HUES48 (cell line): Measurements from ENCODE around the gene HSD3B7.
A peak's percentile ranks its signal among the peaks of the same experiment; 100 is the strongest.

Experiments
- H3K27ac ChIP-seq: one replicate; pipeline ENCODE4 v1.7.0; 2013; ENCODE audit warnings: low read depth, low read length, inconsistent platforms
- H3K27me3 ChIP-seq: 2 replicates; pipeline ENCODE4 v1.6.1; 2013; ENCODE audit warnings: mild to moderate bottlenecking, low read length; ENCODE audit not compliant: control insufficient read depth, insufficient read depth
- H3K36me3 ChIP-seq: 2 replicates; pipeline ENCODE4 v1.6.1; 2013; ENCODE audit warnings: low read length; ENCODE audit not compliant: control insufficient read depth, insufficient read depth
- H3K4me1 ChIP-seq: 2 replicates; pipeline ENCODE4 v1.6.1; 2013; ENCODE audit warnings: mild to moderate bottlenecking, low read length; ENCODE audit not compliant: control insufficient read depth, insufficient read depth
- H3K4me3 ChIP-seq: 2 replicates; pipeline ENCODE4 v1.5.1; 2013; ENCODE audit warnings: mild to moderate bottlenecking, low read depth, low read length
- H3K9ac ChIP-seq: 2 replicates; pipeline ENCODE4 v1.6.1; 2013; ENCODE audit warnings: mild to moderate bottlenecking, low read depth, low read length, moderate library complexity
- H3K9me3 ChIP-seq: 2 replicates; pipeline ENCODE4 v1.6.1; 2013; ENCODE audit warnings: low read length; ENCODE audit not compliant: control insufficient read depth, insufficient read depth

The HSD3B7 gene

DNA sequence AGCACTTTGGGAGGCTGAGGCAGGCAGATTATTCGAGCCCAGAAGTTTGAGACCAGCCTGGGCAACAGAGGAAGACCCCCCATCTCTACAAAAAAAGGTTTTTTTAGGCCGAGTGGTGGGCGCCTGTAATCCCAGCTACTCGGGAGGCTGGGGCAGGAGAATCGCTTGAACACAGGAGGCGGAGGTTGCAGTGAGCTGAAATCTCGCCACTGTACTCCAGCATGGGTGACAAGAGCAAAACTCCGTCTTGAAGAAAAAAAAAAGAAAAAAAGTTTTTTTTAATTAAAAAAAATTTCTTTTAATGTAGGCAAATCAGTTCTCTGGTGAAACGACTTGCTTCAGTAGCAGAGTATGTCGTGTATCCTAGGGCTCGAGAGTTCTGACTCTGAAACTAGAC, 10.9 kb downstream of the HSD3B7 start:
- H3K4me3 ChIP-seq = peak overlapping the region; percentile 68; the same call in 1 of the 2 replicates
- peaks cover 3% of the 10 kb centered on the region; the same call in 1 of the 2 replicates for H3K36me3 ChIP-seq
- H3K4me1 ChIP-seq = peaks cover 18% of the 10 kb centered on the region
- H3K27me3 ChIP-seq = no peaks in the 10 kb centered on the region; the same call in 1 of the 2 replicates
- no peak overlapping the region for H3K9ac ChIP-seq
- H3K9me3 ChIP-seq = no peaks in the 10 kb centered on the region
- peak overlapping the region; percentile 26 for H3K27ac ChIP-seq

GRCh38 chr16:30996324-30996984, 11.4 kb downstream of the HSD3B7 start:
- H3K9me3 ChIP-seq = no peaks in the 10 kb centered on the region
- 0 out of 2 replicates have a peak overlapping the region, but pooled peaks have one; percentile 4 for H3K9ac ChIP-seq
- no peaks in the 10 kb centered on the region; the same call in 1 of the 2 replicates for H3K27me3 ChIP-seq
- H3K36me3 ChIP-seq = no peaks in the 10 kb centered on the region
- H3K4me3 ChIP-seq = peak overlapping the region; percentile 68
- H3K27ac ChIP-seq = peak overlapping the region; percentile 26
- peaks cover 18% of the 10 kb centered on the region for H3K4me1 ChIP-seq

DNA sequence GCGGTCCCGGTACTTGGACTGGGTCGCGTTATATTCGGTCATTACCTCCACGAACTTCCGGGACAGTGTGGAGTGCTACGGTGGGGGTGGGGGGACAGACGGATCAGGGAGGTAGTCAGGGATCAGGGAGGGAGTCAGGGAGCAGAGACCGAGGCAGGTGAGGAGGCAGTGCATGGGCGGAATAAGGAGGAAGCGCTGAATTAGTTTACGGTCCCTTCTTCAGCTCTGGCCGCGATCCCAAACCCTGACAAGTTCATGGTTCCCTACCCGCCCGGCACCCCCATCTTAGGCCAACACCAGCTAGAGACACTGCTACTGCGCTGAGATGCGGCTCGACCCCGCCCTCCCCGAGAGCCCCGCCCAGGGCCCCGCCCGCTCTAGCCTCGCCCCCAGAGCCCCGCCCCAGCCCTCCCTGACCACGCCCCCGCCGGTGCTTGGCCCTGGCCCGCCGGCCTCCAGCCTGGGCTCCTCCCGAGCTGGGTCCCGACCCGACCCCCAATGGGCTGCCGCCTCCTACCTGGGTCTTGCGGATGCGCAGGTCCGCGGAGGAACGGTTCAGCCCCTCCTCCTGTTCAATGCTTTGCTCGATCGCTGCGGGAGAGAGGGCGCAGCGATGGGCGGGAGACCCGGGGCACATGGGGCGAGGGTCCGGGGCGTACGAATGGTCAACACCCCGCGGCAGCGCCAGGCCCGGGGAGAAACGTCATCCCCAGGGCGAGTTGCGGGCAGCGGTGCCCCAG, 12.1 kb downstream of the HSD3B7 start:
- H3K27ac ChIP-seq = peak overlapping the region; percentile 26
- H3K4me1 ChIP-seq = peaks cover 18% of the 10 kb centered on the region
- H3K4me3 ChIP-seq = peak overlapping the region; percentile 68
- no peaks in the 10 kb centered on the region; the same call in 1 of the 2 replicates for H3K27me3 ChIP-seq
- H3K36me3 ChIP-seq = no peaks in the 10 kb centered on the region
- H3K9ac ChIP-seq = peak overlapping the region; percentile 4; the same call in 1 of the 2 replicates
- no peaks in the 10 kb centered on the region for H3K9me3 ChIP-seq

- Histone ChIP-seq H3K4me3 (peak overlapping the region; percentile 62), H3K27ac (peak overlapping the region; percentile 60), H3K27me3 (no peaks in the 10 kb centered on the region; the same call in 1 of the 2 replicates), H3K4me1 (peaks cover 18% of the 10 kb centered on the region), H3K36me3 (no peaks in the 10 kb centered on the region), H3K9me3 (no peaks in the 10 kb centered on the region), H3K9ac (peak overlapping the region; percentile 1; the same call in 1 of the 2 replicates)
These were observed 13.0 kb downstream of the HSD3B7 start for GRCh38 chr16:30997725-30998711.

GRCh38 chr16:30998852-30999761, 14.1 kb downstream of the HSD3B7 start:
- no peaks in the 10 kb centered on the region for H3K36me3 ChIP-seq
- H3K4me3 ChIP-seq = no peak overlapping the region
- peak overlapping the region; percentile 60 for H3K27ac ChIP-seq

GRCh38 chr16:31000671-31001382, 15.8 kb downstream of the HSD3B7 start:
- no peak overlapping the region for H3K4me3 ChIP-seq
- H3K36me3 ChIP-seq = no peaks in the 10 kb centered on the region
- H3K27ac ChIP-seq = no peak overlapping the region
- H3K9me3 ChIP-seq = no peaks in the 10 kb centered on the region
- no peak overlapping the region for H3K9ac ChIP-seq
- H3K4me1 ChIP-seq = peaks cover 18% of the 10 kb centered on the region
- no peaks in the 10 kb centered on the region; the same call in 1 of the 2 replicates for H3K27me3 ChIP-seq

More at GRCh38 chr16:30998852-30999761, 14.1 kb downstream of the HSD3B7 start:
- Histone ChIP-seq H3K9me3 (no peaks in the 10 kb centered on the region), H3K9ac (no peak overlapping the region), H3K4me1 (peaks cover 18% of the 10 kb centered on the region), H3K27me3 (no peaks in the 10 kb centered on the region; the same call in 1 of the 2 replicates)

DNA sequence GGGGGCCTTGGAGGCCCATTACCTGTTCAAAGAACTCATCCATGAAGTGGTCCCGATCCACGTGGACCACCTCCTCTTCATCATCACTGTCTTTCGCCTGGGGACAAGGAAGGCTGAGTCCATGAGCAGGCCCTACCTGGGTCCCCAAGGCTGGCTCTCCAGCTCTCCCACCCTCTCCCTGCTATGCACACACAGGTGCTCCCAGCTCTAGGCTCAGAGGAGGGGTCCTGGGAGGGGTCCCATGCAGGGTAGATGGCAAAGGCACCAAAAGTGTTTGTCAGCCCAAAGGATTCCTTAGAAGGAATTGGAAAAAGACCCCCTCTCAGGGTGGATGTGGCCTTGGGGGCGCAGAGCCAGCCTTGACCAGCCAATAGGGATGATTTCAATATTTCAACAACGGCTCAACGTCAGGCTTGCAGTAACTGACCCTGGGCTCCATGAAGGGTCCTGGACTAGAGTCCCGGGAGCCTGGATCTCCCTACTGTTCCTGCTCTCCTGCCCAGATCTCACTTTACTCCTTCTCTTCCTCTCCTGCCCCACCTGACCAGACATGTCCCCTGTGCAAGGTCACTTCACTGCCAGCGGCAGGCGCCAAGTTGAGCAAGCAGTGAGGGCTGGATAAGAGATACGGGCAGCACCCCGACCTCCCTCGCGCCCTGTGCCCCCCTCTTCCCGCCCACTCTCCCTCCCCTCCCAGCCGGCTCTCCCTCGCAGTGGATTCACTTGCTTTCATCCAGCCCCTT, 16.7 kb downstream of the HSD3B7 start:
- H3K4me1 ChIP-seq = peaks cover 13% of the 10 kb centered on the region
- H3K9ac ChIP-seq = no peak overlapping the region
- no peaks in the 10 kb centered on the region for H3K9me3 ChIP-seq
- no peak overlapping the region for H3K27ac ChIP-seq
- H3K36me3 ChIP-seq = no peaks in the 10 kb centered on the region
- no peaks in the 10 kb centered on the region; the same call in 1 of the 2 replicates for H3K27me3 ChIP-seq
- no peak overlapping the region for H3K4me3 ChIP-seq

- Histone ChIP-seq H3K36me3 (no peaks in the 10 kb centered on the region), H3K9me3 (no peaks in the 10 kb centered on the region), H3K9ac (no peak overlapping the region), H3K27ac (no peak overlapping the region), H3K27me3 (no peaks in the 10 kb centered on the region; the same call in 1 of the 2 replicates), H3K4me3 (no peak overlapping the region), H3K4me1 (peaks cover 13% of the 10 kb centered on the region)
These were observed 17.3 kb downstream of the HSD3B7 start for GRCh38 chr16:31002250-31002700.

- Histone ChIP-seq H3K9ac (no peak overlapping the region), H3K4me1 (peaks cover 9% of the 10 kb centered on the region), H3K36me3 (no peaks in the 10 kb centered on the region), H3K27me3 (no peaks in the 10 kb centered on the region; the same call in 1 of the 2 replicates), H3K27ac (no peak overlapping the region), H3K9me3 (no peaks in the 10 kb centered on the region), H3K4me3 (no peak overlapping the region)
These were observed 17.9 kb downstream of the HSD3B7 start for GRCh38 chr16:31002862-31003341.
